ENCODE results near the gene MYO5B.

MYO5B gene

GRCh38 chr18:50188652-50189051 lies 6.3 kb downstream of the MYO5B start:
- no peak for DNase-seq (ENCODE audit: low spot score)

DNA sequence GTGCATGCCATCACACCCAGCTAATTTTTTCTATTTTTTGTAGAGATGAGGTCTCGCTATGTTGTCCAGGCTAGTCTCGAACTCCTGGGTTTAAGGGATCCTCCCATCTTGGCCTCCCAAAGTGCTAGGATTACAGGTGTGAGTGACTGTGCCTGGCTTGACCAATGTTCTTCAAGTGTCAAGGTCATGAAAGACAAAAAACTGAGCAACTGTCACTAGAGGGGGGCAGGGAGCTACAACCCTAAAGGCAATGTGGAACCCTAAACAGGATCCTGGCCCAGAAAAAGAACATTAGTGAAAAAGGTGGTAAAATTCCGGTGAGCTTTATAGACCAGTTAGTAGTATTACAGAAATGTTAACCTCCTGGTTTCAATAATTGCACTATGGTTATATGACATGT lies 7.3 kb downstream of the MYO5B start:
- no peak for DNase-seq (ENCODE audit: low spot score)

DNA sequence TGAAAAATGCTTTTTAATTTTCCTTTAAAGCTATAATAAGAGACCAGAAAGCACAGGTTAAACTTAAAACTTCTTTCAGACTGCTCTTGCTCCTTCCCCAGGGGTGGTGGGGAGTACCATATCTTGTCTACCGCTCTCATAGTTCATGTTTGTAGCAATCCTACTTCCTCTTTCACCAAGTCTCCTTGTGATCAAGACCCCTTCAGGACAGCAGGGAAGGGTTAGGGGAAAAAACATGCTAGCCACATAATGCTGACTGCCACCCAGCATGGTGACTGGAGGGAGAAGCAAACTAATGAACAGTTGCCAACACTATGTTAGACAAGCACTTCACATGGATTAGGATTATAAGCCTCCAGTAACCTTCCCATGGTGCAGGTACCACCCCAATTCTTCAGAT lies 8.6 kb downstream of the MYO5B start:
- no peak for DNase-seq (ENCODE audit: low spot score)

DNA sequence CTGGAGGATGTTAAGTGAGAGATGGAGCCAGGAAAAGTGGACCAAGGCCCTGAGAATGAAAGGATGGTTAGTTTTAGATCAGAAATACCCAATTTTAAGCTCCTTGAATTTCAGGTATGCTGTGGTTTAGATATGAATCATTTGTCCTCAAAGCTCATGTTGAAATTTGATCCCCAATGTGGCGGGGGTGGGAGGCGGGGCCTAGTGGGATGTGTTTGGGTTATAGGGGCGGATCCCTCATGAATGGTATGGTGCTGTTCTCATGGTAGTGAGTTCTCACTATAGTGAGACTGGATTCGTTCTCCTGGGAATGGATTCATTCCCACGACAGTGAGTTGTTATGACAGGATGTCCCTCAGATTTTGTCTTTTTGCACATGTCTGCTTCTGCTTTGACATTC lies 11.4 kb downstream of the MYO5B start:
- no peak for DNase-seq (ENCODE audit: low spot score)

GRCh38 chr18:50182511-50182910 lies 12.4 kb downstream of the MYO5B start:
- DNase-seq (ENCODE audit: low spot score): no peak

GRCh38 chr18:50181590-50181989 lies 13.4 kb downstream of the MYO5B start:
- no peak for DNase-seq (ENCODE audit: low spot score)

DNA sequence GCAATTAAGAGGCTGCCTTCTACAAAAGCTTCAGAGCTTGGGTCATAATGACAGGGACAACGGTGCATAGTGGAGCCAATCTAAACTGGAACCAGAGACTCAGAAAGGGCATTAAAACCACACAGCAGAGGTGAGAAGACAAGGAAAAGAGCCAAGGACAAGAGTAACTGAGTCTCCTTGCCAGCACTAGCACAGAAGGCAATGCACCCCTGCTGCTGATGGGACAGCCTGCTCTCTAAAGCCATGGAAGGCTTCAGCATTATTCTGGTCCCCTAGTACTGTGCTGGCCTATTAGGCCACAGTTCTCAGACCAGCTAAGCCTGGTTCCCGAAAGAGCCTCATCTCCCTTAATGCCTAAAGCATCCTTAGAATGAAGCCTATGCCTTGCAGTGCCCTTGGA lies 15.5 kb downstream of the MYO5B start:
- no peak for DNase-seq (ENCODE audit: low spot score)

DNA sequence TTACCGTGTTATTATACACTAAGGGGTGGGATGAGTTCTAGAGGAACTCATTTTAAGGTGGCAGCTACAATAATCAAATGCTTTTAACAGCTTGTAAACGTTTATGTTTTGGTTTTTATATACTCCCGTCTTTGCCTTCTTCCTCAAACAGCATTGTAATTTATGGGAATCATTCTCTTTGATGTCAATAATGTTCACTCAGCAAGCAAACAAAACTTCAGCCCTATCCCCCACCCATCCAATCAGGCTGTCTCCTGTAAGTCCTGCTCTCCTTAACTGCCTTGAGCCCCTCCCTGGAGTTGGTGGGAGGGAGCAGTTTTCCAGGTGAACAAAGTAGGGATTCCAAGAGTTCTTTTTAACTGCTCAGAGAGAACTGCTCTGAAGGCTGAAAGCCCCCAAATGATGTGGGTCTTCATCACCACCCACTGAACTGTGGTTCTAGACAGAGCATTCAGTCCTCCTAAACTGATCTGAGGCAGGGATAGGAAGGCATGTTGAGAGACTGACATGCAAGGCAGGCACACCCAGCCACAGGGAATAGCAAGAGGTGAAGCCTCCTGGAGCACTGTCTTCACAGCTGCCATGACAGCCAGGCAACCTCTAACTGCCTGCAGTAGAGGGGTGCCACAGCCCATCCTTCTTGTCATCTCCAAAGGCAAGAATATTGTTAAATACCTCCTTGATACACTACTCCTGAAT lies 17.5 kb downstream of the MYO5B start:
- DNase-seq (ENCODE audit: low spot score): no peak

- no peak for DNase-seq (ENCODE audit: low spot score)
Observed at GRCh38 chr18:50172367-50172766, 22.6 kb downstream of the MYO5B start.

DNA sequence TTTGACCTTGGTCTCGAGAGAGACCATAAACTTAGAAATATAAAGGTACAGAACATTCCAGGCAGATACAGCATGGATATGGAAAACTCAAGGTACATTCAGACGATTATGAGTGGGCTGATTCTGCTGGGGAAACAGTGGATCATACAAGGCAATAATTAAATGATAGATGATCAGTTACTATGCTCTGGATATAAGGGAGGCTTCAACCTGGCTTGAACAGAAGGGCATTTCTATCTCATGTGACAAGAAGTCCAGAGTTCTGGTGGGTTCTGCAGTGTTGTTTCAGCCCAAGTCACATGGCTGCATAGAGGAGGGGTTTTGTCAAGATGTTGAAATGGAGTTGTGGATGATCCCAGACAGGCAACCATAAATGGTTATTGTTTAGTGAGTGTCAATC lies 23.5 kb downstream of the MYO5B start:
- no peak for DNase-seq (ENCODE audit: low spot score)

- DNase-seq (ENCODE audit: low spot score): no peak
Observed at GRCh38 chr18:50170004-50170403, 24.9 kb downstream of the MYO5B start.

- DNase-seq (ENCODE audit: low spot score): no peak
Observed at GRCh38 chr18:50169149-50169548, 25.8 kb downstream of the MYO5B start.

- no peak for DNase-seq (ENCODE audit: low spot score)
Observed at GRCh38 chr18:50167966-50168365, 27.0 kb downstream of the MYO5B start.

- DNase-seq (ENCODE audit: low spot score): no peak
Observed at GRCh38 chr18:50166901-50167300, 28.0 kb downstream of the MYO5B start.

GRCh38 chr18:50163505-50163904 lies 31.4 kb downstream of the MYO5B start:
- no peak for DNase-seq (ENCODE audit: low spot score)

DNA sequence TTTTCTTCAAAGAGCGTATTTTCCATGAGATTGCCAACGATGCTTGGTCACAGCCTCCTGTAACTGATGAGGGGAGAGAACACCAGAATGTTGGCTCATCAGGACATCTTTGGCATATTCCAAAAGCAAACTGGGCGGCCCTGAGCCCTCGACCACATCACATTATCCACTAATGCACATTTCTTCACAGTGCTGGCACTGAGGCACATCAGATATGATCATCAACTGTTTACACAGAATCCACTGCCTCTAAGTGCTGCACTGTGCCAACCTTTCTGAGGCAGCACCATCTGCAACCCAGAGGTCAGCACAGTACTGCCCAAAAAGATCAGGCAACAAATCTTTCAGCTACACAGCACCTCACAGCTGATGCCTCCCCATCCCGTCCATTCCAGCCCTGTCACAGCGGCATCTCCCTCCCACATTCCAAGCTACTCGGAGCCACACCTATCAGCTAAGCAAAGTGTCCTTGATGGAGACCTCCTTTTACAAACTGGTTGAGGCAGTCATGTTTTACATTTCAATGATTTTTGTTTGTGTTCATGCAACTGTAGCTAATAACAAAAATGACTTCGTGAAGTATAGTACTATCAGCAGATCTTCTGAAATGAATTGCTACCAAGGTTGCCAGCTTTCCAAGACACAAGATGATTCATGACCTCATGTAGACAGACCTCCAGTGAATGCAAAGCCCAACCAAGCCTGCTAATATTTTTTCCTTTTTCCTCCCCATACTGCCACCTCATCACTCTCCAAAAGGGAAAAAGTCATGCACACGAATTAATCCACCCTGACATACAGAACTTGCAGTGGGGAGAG lies 32.3 kb downstream of the MYO5B start:
- no peak for DNase-seq (ENCODE audit: low spot score)

GRCh38 chr18:50161597-50162205 lies 33.2 kb downstream of the MYO5B start:
- DNase-seq (ENCODE audit: low spot score): no peak

DNA sequence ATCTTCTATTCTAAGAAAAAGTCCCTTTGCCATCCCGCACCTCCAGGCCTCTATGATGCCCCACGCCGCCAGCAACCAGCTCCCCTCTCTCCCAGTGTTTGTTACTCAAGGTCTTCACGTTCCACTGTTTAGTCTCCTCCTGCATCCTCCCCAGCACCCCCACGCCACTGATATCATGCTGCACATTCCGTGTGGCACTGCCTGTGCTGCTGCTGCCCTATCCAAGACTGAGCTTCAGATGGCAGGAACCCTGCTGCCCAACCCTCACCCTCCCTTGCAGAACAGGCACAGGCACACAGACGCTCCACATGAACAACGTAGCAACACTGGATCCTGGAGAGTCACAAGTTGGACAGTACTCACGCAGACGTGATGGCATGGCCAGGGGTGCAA lies 35.3 kb downstream of the MYO5B start:
- no peak for DNase-seq (ENCODE audit: low spot score)

- DNase-seq (ENCODE audit: low spot score): no peak
Observed at GRCh38 chr18:50158866-50159653, 35.9 kb downstream of the MYO5B start.

GRCh38 chr18:50155406-50155805 lies 39.5 kb downstream of the MYO5B start:
- DNase-seq (ENCODE audit: low spot score): no peak

DNA sequence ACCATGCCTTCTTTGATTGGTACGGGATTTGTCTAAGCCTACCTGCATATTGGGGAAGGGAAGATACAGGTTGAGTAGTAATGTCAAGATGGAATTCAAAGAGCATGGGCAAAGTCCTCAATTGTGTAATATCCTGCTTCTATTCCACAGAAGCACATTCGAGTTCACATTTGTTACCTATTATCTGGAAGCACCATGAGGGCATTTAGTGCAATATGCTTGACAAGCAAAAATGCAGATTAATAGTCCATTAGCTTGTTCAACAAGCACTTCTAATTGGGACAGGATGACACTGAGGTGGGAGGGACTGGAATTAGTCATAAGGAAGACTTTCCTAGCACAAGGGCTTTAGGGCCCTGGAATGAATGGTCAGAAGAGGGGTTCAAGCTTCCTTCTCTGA lies 40.5 kb downstream of the MYO5B start:
- DNase-seq (ENCODE audit: low spot score): no peak

GRCh38 chr18:50152900-50153299 lies 42.0 kb downstream of the MYO5B start:
- no peak for DNase-seq (ENCODE audit: low spot score)

DNA sequence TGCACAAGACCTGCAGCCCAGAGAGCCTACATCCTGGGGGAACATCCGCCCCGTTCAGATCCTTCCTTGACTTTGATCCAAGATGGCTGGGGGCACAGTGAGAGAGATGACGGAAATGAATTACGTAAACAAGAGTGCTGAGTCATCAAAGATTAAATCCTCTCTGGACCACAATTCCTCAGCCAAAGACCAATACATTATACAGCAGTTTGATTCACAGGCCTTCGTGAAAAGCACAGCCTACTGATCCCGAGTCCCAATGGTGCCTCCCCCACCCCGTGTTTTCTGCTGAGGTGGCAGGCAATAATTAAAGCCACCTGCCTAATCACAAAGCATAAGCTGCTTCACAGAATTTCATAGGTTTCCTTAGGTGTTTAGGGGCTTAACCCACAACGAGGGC lies 43.0 kb downstream of the MYO5B start:
- no peak for DNase-seq (ENCODE audit: low spot score)
